MG63 (cell line): ENCODE data around the gene CYBA. TPM values are rescaled to one million over a fixed set of nuclear protein-coding genes. Genes with fewer than 3 reads are reported as not detected.

Source experiments
- DNase-seq: peaks from one replicate; pipeline ENCODE4 v3.0.0-alpha.2; 2020
- H3K27me3 ChIP-seq: fragments of 250-450 bp; sonication (Bioruptor Pico); 2 replicates; pipeline ENCODE4 v1.5.1; 2020; ENCODE audit warnings: mild to moderate bottlenecking, moderate library complexity
- H3K36me3 ChIP-seq: fragments of 250-450 bp; sonication (Bioruptor Pico); 2 replicates; pipeline ENCODE4 v1.5.1; 2020; ENCODE audit warnings: mild to moderate bottlenecking, moderate library complexity
- H3K4me3 ChIP-seq: fragments of 250-450 bp; sonication (Bioruptor Pico); 2 replicates; pipeline ENCODE4 v1.5.1; 2020; ENCODE audit warnings: mild to moderate bottlenecking, moderate library complexity
- H3K9me3 ChIP-seq: fragments of 250-450 bp; sonication (Bioruptor Pico); 2 replicates; pipeline ENCODE4 v1.5.1; 2020; ENCODE audit warnings: mild to moderate bottlenecking, moderate library complexity
- total RNA-seq: library from RNA; depleted of rRNA; stranded (reverse); fragments of >200 nt; shearing (Covaris generic); gene quantifications from 2 replicates; pipeline ENCODE4 v1.2.3, GENCODE V29; 2014; ENCODE audit warnings: low replicate concordance

Gene CYBA
- total RNA-seq, 1 experiment from 2014 or later, result 10.7 TPM

GRCh38 chr16:88688013-88688778, 37.3 kb upstream of the CYBA start:
- Histone ChIP-seq H3K27me3 (no peaks in the 10 kb centered on the region), H3K4me3 (no peak overlapping the region), H3K9me3 (no peaks in the 10 kb centered on the region), H3K36me3 (no peaks in the 10 kb centered on the region)
- DNase-seq, result no peak

- Histone ChIP-seq H3K9me3 (no peaks in the 10 kb centered on the region), H3K36me3 (no peaks in the 10 kb centered on the region), H3K27me3 (no peaks in the 10 kb centered on the region), H3K4me3 (no peak overlapping the region)
- DNase-seq, result no peak
Measured at GRCh38 chr16:88687676-88688012, 36.8 kb upstream of the CYBA start.

- Histone ChIP-seq H3K9me3 (no peaks in the 10 kb centered on the region), H3K4me3 (no peak overlapping the region), H3K27me3 (no peaks in the 10 kb centered on the region), H3K36me3 (no peaks in the 10 kb centered on the region)
- no peak for DNase-seq
Measured at GRCh38 chr16:88687254-88687576, 36.4 kb upstream of the CYBA start.

GRCh38 chr16:88686439-88687253, 35.8 kb upstream of the CYBA start, which contains the start of gene SNAI3:
TSS of gene SNAI3 (minus strand) at chr16:88686507. CDS start at chr16:88686406, 101 bp downstream.
- peak; percentile 57 for DNase-seq
- Histone ChIP-seq H3K36me3 (no peaks in the 10 kb centered on the region), H3K27me3 (no peaks in the 10 kb centered on the region), H3K9me3 (no peaks in the 10 kb centered on the region), H3K4me3 (peak within 1 kb of the TSS; percentile 33)

- H3K4me3 ChIP-seq, result peak overlapping the region; percentile 33
- no peak for DNase-seq
Measured at GRCh38 chr16:88686062-88686438, 35.2 kb upstream of the CYBA start.

GRCh38 chr16:88685156-88686061, 34.6 kb upstream of the CYBA start:
- H3K27me3 ChIP-seq, result no peaks in the 10 kb centered on the region
- no peak for DNase-seq
- H3K9me3 ChIP-seq, result no peaks in the 10 kb centered on the region
- no peak overlapping the region for H3K4me3 ChIP-seq
- H3K36me3 ChIP-seq, result no peaks in the 10 kb centered on the region

More at GRCh38 chr16:88686062-88686438, 35.2 kb upstream of the CYBA start:
- Histone ChIP-seq H3K36me3 (no peaks in the 10 kb centered on the region), H3K9me3 (no peaks in the 10 kb centered on the region), H3K27me3 (no peaks in the 10 kb centered on the region)

GRCh38 chr16:88684569-88685155, 33.8 kb upstream of the CYBA start:
- DNase-seq, result no peak

GRCh38 chr16:88681709-88682451, 31.0 kb upstream of the CYBA start:
- Histone ChIP-seq H3K36me3 (no peaks in the 10 kb centered on the region), H3K4me3 (no peak overlapping the region), H3K9me3 (no peaks in the 10 kb centered on the region), H3K27me3 (no peaks in the 10 kb centered on the region)
- peak; percentile 24 for DNase-seq

More at GRCh38 chr16:88684569-88685155, 33.8 kb upstream of the CYBA start:
- H3K36me3 ChIP-seq, result no peaks in the 10 kb centered on the region
- no peak overlapping the region for H3K4me3 ChIP-seq
- H3K9me3 ChIP-seq, result no peaks in the 10 kb centered on the region
- no peaks in the 10 kb centered on the region for H3K27me3 ChIP-seq

- DNase-seq, result no peak
- no peaks in the 10 kb centered on the region for H3K36me3 ChIP-seq
- H3K4me3 ChIP-seq, result no peak overlapping the region
- H3K9me3 ChIP-seq, result no peaks in the 10 kb centered on the region
- H3K27me3 ChIP-seq, result no peaks in the 10 kb centered on the region
Measured at GRCh38 chr16:88681084-88681680, 30.3 kb upstream of the CYBA start.

- Histone ChIP-seq H3K36me3 (no peaks in the 10 kb centered on the region), H3K4me3 (no peak overlapping the region), H3K27me3 (no peaks in the 10 kb centered on the region), H3K9me3 (no peaks in the 10 kb centered on the region)
- no peak for DNase-seq
Measured at GRCh38 chr16:88680554-88681083, 29.8 kb upstream of the CYBA start.

- no peaks in the 10 kb centered on the region for H3K36me3 ChIP-seq
- H3K4me3 ChIP-seq, result no peak overlapping the region
- no peak for DNase-seq
Measured at GRCh38 chr16:88678224-88678979, 27.5 kb upstream of the CYBA start.

GRCh38 chr16:88677721-88678120, 26.9 kb upstream of the CYBA start:
- Histone ChIP-seq H3K9me3 (no peaks in the 10 kb centered on the region), H3K27me3 (no peaks in the 10 kb centered on the region), H3K4me3 (no peak overlapping the region), H3K36me3 (no peaks in the 10 kb centered on the region)
- DNase-seq, result no peak

More at GRCh38 chr16:88678224-88678979, 27.5 kb upstream of the CYBA start:
- no peaks in the 10 kb centered on the region for H3K27me3 ChIP-seq
- no peaks in the 10 kb centered on the region for H3K9me3 ChIP-seq

GRCh38 chr16:88676502-88677242, 25.8 kb upstream of the CYBA start:
- H3K27me3 ChIP-seq, result no peaks in the 10 kb centered on the region
- DNase-seq, result no peak
- H3K36me3 ChIP-seq, result no peaks in the 10 kb centered on the region
- H3K4me3 ChIP-seq, result no peak overlapping the region
- no peaks in the 10 kb centered on the region for H3K9me3 ChIP-seq

- no peaks in the 10 kb centered on the region for H3K9me3 ChIP-seq
- no peaks in the 10 kb centered on the region for H3K36me3 ChIP-seq
- no peaks in the 10 kb centered on the region for H3K27me3 ChIP-seq
- DNase-seq, result no peak
- H3K4me3 ChIP-seq, result no peak overlapping the region
Measured at GRCh38 chr16:88673716-88674379, 23.0 kb upstream of the CYBA start.
